ENCODE results near the gene USP6. TPM values are rescaled to one million over a fixed set of nuclear protein-coding genes. Genes with fewer than 3 reads are reported as not detected.

USP6 gene
- total RNA-seq, 1 donor from 2014 or later, result 0.92 TPM

- Histone ChIP-seq H3K36me3 (ENCODE audit: control insufficient read depth, insufficient read depth, low read length) (no peaks in the 10 kb centered on the region), H3K4me3 (ENCODE audit: low read depth, low read length) (no peak overlapping the region), H3K27me3 (ENCODE audit: control insufficient read depth, insufficient read depth, low read length) (peaks cover 10% of the 10 kb centered on the region)
- TF ChIP-seq, protein P1, sequence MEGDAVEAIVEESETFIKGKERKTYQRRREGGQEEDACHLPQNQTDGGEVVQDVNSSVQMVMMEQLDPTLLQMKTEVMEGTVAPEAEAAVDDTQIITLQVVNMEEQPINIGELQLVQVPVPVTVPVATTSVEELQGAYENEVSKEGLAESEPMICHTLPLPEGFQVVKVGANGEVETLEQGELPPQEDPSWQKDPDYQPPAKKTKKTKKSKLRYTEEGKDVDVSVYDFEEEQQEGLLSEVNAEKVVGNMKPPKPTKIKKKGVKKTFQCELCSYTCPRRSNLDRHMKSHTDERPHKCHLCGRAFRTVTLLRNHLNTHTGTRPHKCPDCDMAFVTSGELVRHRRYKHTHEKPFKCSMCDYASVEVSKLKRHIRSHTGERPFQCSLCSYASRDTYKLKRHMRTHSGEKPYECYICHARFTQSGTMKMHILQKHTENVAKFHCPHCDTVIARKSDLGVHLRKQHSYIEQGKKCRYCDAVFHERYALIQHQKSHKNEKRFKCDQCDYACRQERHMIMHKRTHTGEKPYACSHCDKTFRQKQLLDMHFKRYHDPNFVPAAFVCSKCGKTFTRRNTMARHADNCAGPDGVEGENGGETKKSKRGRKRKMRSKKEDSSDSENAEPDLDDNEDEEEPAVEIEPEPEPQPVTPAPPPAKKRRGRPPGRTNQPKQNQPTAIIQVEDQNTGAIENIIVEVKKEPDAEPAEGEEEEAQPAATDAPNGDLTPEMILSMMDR (IDR thresholded peaks at IDR 0.05; ENCODE audit: insufficient read depth, low read length, poor library complexity, severe bottlenecking), result no peak
- no peak for DNase-seq (ENCODE audit: low read depth)
Measured at GRCh38 chr17:5099271-5099670, 16.6 kb upstream of the USP6 start.

GRCh38 chr17:5100832-5101231 lies 15.0 kb upstream of the USP6 start:
- no peak for DNase-seq (ENCODE audit: low read depth)
- Histone ChIP-seq H3K4me3 (ENCODE audit: low read depth, low read length) (no peak overlapping the region), H3K36me3 (ENCODE audit: control insufficient read depth, insufficient read depth, low read length) (no peaks in the 10 kb centered on the region), H3K27me3 (ENCODE audit: control insufficient read depth, insufficient read depth, low read length) (peaks cover 10% of the 10 kb centered on the region)
- TF ChIP-seq, protein P1 (IDR thresholded peaks at IDR 0.05; ENCODE audit: insufficient read depth, low read length, poor library complexity, severe bottlenecking), result no peak

GRCh38 chr17:5110816-5111215 lies 5.0 kb upstream of the USP6 start:
- TF ChIP-seq, protein P1 (IDR thresholded peaks at IDR 0.05; ENCODE audit: insufficient read depth, low read length, poor library complexity, severe bottlenecking), result no peak
- Histone ChIP-seq H3K4me3 (ENCODE audit: low read depth, low read length) (peak overlapping the region; percentile 85), H3K36me3 (ENCODE audit: control insufficient read depth, insufficient read depth, low read length) (peaks cover 1% of the 10 kb centered on the region), H3K27me3 (ENCODE audit: control insufficient read depth, insufficient read depth, low read length) (peaks cover 7% of the 10 kb centered on the region)
- no peak for DNase-seq (ENCODE audit: low read depth)

- Histone ChIP-seq H3K4me3 (ENCODE audit: low read depth, low read length) (peak within 1 kb of the TSS; percentile 85), H3K36me3 (ENCODE audit: control insufficient read depth, insufficient read depth, low read length) (no peaks in the 10 kb centered on the region), H3K27me3 (ENCODE audit: control insufficient read depth, insufficient read depth, low read length) (peaks cover 15% of the 10 kb centered on the region)
- TF ChIP-seq, protein P1 (IDR thresholded peaks at IDR 0.05; ENCODE audit: insufficient read depth, low read length, poor library complexity, severe bottlenecking), result no peak
- peak; percentile 70 for DNase-seq (ENCODE audit: low read depth)
Measured at GRCh38 chr17:5111402-5112204, 4.2 kb upstream of the USP6 start, which contains the start of gene ZNF232. ZNF232 (minus strand) TSS chr17:5111878; CDS start chr17:5111822, 56 bp downstream.

DNA sequence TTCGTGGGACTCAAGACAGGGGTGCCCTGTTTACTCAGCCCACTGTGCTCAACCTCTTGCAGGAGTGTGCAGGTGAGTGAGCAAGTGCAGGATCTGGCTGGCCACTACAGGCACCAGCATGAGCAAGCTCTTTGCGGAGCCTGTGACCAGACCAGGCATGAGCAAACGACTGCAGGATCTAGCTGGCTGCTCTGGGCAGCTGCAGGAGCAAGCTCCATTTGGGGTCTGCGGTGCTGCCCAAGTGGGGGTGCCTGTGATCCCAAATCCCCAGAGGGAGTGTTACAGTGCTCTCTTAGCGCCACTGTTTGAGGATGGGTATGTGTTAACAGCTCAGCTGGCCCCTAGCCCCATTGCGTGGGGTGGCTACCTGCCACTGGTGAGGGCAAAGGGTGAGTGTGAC lies 2.4 kb downstream of the USP6 start:
- Histone ChIP-seq H3K4me3 (ENCODE audit: low read depth, low read length) (no peak overlapping the region), H3K36me3 (ENCODE audit: control insufficient read depth, insufficient read depth, low read length) (no peaks in the 10 kb centered on the region), H3K27me3 (ENCODE audit: control insufficient read depth, insufficient read depth, low read length) (peaks cover 46% of the 10 kb centered on the region)
- TF ChIP-seq, protein P1 (IDR thresholded peaks at IDR 0.05; ENCODE audit: insufficient read depth, low read length, poor library complexity, severe bottlenecking), result no peak
- no peak for DNase-seq (ENCODE audit: low read depth)

Measured in kidney epithelial cell (primary cell).